Fibroblast of gingiva (primary cell): Measurements from ENCODE around the gene DAPP1.

Experiments used
- DNase-seq: peaks from one replicate; pipeline ENCODE4 v3.0.0-alpha.2; 2011; ENCODE audit warnings: low read depth

Gene DAPP1

GRCh38 chr4:99856166-99856565, 39.5 kb downstream of the DAPP1 start:
- DNase-seq = peak; percentile 46

GRCh38 chr4:99857307-99857706, 40.7 kb downstream of the DAPP1 start:
- no peak for DNase-seq

GRCh38 chr4:99859618-99860017, 43.0 kb downstream of the DAPP1 start:
- no peak for DNase-seq

GRCh38 chr4:99860521-99860920, 43.9 kb downstream of the DAPP1 start:
- no peak for DNase-seq

- no peak for DNase-seq
These were observed 44.7 kb downstream of the DAPP1 start for GRCh38 chr4:99861120-99861905.

- no peak for DNase-seq
These were observed 47.2 kb downstream of the DAPP1 start for GRCh38 chr4:99863804-99864203.

- DNase-seq = peak; percentile 94
These were observed 51.5 kb downstream of the DAPP1 start for GRCh38 chr4:99868126-99868596.

DNA sequence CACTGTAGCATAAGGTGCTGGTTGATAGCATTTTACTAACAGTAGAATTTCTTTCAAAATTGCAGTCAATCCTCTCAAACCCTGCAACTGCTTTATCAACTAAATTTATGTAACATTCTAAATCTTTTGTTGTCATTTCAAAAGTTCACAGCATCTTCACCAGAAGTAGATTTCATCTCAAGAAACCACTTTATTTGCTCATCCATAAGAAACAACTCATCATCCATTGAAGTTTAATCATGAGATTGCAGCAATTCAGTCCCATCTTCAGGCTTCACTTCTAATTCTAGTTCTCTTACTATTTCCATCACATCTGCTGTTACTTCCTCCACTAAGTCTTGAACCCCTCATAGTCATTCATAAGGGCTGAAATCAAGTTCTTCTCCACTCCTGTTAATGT, 55.9 kb downstream of the DAPP1 start:
- DNase-seq = no peak

- no peak for DNase-seq
These were observed 58.4 kb downstream of the DAPP1 start for GRCh38 chr4:99875071-99875470.

DNA sequence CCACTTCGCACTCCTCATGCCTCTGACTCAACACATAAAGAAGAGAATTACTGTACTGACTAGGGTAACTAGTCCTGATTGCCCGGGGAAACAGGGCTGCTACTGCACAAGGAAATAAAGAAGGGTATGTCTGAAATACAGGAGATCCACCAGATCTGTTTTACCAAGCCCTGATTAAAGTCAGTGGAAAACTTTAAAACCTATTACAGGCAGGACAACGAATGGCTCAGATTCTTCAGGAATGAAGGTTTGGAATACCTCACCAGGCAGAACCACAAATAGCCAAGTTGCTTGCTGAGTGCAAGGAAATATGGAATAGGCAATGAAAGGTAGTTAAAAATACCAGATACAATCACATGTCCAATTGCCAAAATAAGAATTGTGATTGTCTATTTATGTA, 60.3 kb downstream of the DAPP1 start:
- DNase-seq = no peak

GRCh38 chr4:99878604-99879003, 62.0 kb downstream of the DAPP1 start:
- no peak for DNase-seq

DNA sequence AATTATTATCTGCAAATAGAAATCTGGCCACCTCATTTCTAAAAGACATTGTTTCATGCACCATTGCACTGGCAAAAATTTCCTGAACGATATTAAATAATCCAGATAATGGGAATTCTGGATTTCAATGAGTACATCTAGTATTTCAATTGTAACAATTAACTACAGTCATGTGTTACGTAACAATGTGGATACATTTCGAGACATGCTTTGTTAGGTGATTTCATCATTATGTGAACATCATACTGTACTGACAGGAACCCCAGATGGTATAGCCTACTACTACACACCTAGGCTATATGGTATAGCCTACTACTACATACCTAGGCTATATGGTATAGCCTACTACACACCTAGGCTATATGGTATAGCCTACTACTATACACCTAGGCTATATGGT, 62.8 kb downstream of the DAPP1 start:
- peak; percentile 12 for DNase-seq

GRCh38 chr4:99885063-99885664, 68.5 kb downstream of the DAPP1 start:
- peak; percentile 36 for DNase-seq

DNA sequence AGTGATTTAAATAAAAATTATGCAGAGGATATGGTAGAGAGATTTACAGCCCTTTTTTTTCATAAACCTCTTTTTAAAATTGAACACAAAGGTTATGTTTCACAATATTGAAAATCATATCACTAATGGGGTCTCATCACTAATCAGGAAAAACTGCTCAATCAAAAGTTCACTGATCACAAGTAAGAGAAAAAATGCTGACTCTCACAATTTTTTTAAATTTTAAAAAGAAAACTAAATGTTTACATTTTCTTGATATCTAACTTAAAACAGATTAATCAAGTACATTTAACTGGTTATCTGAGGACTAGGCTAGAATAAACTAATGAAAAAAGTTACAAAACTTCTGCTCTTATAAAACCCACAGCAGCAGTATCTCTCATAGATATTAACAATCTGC, 69.1 kb downstream of the DAPP1 start:
- no peak for DNase-seq

DNA sequence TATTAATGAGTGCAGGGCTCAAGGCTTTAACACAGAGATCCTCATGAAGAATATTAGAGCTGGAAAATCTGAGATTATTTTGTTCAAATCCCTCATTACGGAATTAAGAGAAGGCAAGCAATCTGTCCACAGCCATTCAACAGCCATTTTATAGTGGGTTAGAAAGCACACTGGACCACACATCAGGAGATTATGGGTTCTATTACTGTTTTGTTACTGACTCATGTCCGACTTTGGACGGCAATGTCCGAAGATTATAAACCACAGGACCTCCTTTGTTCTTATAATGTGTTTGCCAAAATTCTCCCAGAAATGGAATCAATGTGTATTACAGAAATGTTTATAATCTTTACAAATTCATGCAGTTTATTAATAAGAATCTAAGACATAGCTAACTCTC, 69.5 kb downstream of the DAPP1 start:
- peak; percentile 22 for DNase-seq

DNA sequence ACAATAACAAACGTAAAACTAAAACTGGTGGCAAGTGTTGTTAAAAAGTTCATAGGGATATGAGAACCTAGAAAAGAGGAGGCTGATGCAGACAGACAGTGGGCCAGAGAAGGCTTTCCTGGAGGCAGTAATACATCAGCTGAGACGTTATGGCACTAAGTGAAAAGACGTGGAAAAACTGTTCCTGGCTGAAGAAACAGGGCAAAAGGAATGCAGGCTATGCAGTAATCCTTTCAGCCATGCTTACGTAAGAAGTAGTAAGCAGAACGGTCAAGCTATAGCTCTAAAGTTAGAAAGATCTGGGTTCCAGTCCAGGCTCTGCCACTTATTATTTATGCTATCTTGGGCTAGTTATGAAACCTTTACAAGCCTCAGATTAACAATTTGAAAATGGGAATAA, 71.2 kb downstream of the DAPP1 start:
- peak; percentile 51 for DNase-seq

DNA sequence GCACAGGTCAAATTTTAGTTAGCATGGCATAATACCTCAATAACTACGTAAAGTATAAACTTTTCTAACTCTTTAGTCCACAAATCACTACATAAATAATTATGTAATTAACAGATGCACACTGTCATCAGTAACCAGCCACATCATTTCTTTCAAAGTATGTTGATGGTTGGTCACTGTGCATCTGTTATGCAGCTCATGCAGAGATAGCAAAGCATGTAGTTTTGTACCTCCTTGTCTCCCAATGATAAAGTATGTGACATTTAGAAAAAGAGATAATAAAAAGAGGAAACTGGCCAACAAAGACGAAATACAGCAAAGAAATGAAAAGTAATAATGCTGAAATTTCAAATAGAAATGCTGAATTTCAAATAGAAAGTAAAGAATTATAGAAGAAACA, 74.7 kb downstream of the DAPP1 start:
- DNase-seq = no peak

DNA sequence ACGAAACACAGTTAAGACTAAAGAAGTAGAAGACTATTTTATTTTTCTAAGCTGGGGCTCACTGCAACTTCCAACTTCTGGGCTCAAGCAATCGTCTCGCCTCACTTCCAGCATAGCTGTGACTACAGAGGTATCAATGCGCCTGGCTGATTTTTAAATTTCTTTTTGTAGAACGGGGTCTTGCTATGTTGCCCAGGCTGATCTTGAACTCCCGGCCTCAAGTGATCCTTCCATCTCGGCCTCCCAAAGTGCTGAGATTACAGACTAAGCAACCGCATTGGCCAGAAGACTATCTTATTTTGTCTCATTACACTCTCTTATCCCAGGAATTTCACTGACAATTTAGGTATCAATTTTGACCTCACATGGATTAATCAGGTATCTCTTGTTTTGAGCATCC, 76.4 kb downstream of the DAPP1 start:
- DNase-seq = no peak

DNA sequence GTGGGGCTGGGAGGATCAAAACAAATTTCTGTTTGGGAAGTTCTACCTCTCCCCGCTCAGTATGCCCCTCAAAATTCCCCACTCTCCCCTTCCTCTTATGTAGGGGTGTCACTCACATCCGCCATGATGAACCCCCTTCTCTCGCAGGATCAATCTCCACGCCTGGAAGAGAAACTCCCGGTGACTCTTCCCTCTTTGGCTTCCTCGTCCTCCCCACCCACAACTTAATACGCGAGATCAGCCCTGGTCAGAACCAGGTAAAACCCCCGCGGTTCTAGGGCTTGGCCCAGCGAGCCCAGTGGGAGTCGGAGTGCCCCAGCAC, 77.2 kb downstream of the DAPP1 start:
- no peak for DNase-seq

DNA sequence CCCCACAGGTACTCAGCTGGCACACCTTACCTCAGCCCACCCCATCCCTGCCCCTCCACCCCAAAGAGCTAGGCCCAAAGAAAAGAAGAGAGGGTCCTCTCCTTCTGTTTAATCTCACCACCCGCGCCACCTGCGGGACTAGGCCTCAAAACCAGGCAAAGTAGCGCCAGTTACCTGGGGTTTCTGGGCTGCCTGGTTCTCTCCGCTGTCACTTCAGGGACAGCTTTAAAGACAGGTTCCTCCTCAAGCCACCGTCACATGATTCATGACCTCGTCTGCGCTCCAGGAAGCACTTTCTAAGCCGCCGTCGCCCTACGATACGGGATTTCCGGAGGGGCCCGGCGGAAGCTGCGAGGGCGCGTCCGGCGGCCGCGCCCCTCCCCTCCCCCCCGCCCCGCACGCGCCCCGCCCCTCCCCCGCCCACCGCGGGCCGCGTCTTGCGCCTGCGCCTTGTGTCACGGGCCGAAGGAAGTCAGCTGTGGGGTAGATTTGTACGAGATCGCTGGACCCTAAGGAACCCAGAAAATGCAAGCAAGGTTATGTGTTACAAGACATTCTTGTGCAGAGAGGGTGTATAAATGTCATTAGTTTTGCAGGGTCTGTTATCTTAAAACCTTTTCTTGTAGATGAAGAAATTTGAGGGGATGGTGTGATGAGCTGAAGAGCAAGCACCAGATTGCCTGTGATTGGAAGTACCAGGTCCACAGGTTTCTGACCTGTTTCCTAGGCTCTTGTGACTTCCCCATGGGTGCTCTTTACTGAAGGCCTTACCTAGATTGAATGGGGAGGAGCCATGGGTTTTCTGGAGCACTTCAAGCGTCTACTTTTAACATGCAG, 77.8 kb downstream of the DAPP1 start, which contains the start of gene LAMTOR3:
Gene LAMTOR3, minus strand, starts transcription at position 267 of the 837 bp plus-strand sequence. CDS start 464 bp downstream, outside the sequence.
- DNase-seq = peak; percentile 87

- DNase-seq = no peak
These were observed 78.4 kb downstream of the DAPP1 start for GRCh38 chr4:99894998-99895397.

DNA sequence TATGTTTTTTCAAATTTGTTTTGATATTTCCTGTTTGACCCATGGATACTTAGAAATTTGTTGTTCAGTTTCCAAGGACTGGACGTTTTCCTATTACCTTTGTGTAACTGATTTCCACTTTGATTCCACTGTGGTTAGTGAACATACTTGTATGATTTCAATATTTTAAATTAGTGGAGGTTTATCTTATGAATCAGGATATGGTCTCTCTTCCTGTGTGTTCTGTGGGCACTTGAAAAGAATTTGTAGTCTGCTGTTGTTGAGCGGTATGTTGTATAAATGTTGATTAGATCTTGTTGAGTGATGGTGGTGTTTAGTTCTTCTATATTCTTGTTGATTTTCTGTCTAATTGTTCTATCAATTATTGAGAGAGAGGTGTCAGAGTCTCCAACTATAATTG, 98.8 kb downstream of the DAPP1 start:
- no peak for DNase-seq

DNA sequence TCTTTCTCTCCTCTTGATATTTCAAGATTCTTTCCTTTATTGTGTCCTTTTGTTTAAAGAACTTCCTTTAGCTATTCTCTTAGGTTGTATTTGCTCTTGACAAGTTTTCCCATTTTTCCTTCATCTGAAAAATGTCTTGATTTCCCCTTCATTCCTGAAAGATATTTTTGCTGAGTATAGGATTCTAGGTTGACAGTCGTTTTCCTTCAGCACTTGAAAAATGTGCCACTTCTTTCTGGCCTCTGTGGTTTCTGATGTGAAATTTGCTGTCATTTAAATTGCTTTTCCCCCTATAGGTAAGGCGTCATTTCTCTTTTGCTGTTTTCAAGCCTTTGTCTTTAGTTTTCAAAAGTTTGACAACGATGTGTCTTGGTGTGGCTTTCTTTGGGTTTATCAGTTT, 100.9 kb downstream of the DAPP1 start:
- no peak for DNase-seq
